ENCODE data around the gene EVL.
"Not testable (repeated sequence)": the region's sequence is repeated elsewhere in the genome, so short reads cannot be mapped to it uniquely, and the experiment has no call there.

The EVL gene, protein sequence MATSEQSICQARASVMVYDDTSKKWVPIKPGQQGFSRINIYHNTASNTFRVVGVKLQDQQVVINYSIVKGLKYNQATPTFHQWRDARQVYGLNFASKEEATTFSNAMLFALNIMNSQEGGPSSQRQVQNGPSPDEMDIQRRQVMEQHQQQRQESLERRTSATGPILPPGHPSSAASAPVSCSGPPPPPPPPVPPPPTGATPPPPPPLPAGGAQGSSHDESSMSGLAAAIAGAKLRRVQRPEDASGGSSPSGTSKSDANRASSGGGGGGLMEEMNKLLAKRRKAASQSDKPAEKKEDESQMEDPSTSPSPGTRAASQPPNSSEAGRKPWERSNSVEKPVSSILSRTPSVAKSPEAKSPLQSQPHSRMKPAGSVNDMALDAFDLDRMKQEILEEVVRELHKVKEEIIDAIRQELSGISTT

GRCh38 chr14:100065111-100065871, at the start of gene EVL:
TSS of gene EVL (plus strand) at chr14:100065422. CDS start at chr14:100065501, 79 bp downstream.
- peak; percentile 71 for DNase-seq (ENCODE audit: low spot score)

GRCh38 chr14:100017553-100017952, 47.7 kb upstream of the EVL start:
- DNase-seq (ENCODE audit: low spot score): no peak

DNA sequence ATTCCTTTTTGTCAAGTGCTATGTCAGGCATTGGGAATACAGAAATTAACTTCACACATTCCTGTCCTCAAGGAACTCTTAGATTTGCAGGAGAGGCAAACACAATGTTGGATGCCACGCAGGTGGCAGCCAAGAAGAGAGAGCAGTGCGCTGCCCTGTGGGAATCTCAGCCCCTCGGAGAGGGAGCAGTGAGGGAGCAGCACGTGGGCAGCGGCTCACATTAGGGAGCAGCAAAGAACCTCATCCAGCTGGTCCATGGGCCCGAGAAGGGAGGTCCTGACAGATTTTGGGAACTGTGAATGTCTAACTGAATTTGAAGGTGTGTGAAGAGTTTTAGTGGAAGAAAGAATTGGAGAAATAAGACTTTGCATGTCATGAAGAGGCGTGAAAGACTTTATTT, 47.2 kb upstream of the EVL start:
- DNase-seq (ENCODE audit: low spot score): no peak

DNA sequence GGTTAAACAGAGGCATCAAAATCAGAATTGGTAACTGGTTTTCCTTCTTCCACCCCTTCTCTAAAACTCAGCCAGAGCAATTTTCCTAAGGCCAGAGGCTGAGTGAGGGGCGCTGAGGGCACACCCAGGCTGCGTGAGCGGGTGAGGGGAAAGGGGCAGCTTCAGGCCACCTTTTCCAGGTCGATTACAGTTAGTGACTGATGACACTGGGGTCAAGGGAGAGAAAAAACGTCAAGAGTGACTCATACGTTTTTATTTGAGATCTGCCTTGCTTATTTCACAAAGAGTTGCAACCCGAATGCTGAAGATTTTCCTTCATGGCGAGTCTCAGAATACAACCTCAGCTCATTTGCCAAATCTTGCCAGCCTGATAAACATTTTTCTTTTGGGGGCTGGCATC, 46.7 kb upstream of the EVL start:
- DNase-seq (ENCODE audit: low spot score): no peak

DNA sequence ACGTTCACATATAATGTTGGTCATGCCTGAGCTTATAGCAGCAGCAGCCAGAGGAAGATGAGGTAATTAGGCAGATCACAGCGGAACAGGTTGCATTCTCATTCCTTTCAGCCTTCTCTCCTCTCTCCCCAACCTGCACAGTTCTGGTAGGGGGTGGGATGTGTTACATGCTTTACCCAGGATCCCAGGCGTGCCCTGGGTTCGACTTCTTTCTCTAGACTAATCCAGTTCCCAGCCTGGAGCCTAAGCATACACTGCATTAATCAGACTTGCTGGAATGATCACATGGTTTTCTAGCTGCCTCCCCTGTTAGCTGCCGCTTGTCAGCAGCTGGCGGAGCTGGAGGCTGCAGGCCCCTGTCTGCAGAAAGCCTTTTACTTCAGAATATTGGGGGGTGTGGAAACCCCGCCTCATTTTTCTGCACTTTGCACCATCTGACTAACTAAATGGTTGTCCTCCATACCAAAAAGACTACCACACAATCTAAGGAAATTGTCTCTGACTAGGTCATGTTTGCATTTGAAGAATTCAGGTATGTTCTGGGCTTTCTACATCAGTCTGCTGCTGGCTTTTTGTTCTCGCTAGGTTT, 46.0 kb upstream of the EVL start:
- DNase-seq (ENCODE audit: low spot score): no peak

DNA sequence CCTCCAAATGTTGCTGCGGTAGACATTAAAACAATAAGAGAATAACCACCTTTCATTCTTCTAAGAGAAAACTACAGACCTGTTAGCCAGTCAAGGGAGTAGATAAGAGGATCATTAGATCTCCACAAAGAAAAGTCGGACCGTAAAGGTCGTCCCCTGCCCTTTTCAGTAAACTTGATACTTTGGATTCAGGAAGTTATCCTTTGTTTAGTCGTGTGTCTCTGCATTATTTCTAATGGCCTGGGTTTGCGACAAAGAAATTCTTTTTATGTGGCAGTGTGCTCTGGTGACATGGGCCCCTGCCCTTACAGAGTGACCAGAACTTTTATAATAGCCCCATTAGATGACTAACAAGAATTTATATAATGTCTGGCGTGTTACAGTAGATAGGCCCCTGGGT, 44.6 kb upstream of the EVL start:
- no peak for DNase-seq (ENCODE audit: low spot score)

DNA sequence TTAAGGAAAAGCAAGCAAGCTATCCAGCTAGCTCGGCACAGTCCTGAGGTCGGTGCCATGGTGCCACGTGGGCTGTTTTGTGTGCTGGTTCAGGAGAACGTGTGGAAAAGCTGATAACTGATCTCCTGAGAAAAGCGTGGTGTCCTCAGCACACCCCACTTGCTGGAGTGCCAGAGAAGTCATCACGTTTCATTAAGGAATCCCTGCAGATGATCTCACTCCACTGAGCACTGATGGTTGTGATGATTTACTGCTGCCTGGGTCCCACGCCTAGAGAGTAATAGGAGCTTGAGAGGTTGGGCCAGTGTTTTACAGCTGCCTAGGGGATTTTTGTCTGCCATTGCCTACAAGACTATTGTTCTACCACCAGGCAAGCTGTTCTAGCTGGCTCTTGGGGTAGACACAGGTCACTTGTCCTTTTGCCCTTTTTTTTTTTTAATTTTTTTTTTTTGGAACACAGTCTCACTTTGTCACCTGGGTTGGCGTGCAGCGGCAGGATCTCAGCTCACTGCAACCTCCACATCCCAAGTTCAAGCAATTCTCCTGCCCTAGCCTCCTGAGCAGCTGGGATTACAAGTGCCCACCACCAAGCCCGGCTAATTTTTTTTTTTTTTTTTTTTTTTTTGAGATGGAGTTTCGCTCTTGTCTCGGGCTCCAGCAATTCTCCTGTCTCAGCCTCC, 42.3 kb upstream of the EVL start:
- no peak for DNase-seq (ENCODE audit: low spot score)

DNA sequence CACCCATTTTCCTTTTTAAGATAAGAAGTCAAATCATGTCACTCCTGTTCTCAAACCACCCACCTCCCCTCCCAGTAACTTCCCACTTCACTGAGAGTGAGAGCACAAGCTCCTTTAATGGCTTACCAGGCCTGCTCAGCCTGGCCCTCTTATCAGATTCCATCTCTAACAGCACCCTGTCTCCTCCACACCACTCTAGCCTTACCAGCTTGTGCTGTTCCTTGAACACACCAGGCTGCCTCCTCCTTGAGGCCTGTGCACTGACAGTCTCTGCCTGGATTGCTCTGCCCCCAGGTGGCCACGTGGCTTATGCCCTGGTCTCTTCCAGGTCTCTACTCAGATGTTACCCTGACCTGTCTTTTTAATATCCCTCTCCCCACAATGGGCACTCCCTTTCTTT, 40.1 kb upstream of the EVL start:
- peak; percentile 41 for DNase-seq (ENCODE audit: low spot score)

DNA sequence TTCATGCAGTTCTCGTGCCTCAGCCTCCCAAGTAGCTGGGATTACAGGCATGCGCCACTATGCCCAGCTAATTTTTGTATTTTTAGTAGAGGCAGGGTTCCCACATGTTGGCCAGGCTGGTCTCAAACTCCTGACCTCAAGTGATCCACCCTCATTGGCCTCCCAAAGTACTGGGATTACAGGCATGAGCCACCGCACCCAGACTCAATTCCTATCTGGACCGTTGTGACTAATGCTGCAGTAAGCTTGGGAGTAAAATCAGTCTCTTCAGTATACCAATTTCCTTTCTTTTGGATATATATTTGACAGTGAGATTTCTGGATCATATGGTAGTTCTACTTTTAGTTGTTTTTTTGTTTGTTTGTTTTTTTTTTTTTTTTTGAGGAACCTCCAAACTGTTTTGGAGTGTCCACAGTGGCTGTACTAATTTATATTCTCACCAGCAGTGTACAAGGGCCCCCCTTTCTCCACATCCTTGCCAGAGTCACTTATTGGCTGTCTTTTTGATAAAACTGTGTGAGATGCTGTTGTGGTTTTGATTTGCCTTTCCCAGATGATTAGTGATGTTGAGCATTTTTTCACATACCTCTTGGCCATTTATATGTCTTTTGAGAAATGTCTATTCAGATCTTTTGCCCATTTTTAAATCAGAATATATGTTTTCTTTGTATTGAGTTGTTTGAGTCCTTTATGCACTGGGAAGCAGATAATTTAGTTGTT, 37.3 kb upstream of the EVL start:
- DNase-seq (ENCODE audit: low spot score): no peak

DNA sequence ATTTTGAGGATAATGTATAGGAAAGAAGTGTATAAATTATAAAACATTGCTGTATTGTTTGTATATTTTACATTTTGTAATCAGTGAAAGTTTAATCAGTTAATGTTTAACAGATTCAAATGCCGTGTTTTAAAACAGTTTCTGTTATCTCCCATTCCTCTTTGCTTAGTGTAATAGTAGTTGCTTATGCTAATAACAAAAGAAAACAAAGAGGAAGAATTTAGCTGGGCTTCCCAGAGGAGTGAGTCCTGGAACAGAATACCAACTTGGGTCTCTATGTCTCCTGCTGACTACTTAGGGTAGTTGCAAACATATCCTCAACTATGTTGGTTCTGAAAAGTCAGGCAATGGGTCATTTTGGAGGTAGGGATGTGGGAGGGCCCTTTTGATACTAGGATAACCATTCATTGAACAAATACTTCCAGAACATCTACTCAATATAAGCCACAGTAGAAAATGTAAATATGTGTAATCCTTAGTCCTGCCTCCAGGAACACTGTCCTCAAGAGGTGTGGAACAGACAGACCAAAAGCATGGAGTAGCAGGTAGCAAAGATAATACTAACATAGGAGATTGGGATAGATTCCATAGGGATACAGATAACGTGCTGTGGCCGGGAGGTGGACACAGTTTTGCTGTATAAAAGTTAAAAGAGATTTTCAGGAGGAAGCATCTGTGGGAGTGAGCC, 36.1 kb upstream of the EVL start:
- DNase-seq (ENCODE audit: low spot score): no peak

GRCh38 chr14:100030006-100030405, 35.2 kb upstream of the EVL start:
- not testable (repeated sequence) for DNase-seq (ENCODE audit: low spot score)

DNA sequence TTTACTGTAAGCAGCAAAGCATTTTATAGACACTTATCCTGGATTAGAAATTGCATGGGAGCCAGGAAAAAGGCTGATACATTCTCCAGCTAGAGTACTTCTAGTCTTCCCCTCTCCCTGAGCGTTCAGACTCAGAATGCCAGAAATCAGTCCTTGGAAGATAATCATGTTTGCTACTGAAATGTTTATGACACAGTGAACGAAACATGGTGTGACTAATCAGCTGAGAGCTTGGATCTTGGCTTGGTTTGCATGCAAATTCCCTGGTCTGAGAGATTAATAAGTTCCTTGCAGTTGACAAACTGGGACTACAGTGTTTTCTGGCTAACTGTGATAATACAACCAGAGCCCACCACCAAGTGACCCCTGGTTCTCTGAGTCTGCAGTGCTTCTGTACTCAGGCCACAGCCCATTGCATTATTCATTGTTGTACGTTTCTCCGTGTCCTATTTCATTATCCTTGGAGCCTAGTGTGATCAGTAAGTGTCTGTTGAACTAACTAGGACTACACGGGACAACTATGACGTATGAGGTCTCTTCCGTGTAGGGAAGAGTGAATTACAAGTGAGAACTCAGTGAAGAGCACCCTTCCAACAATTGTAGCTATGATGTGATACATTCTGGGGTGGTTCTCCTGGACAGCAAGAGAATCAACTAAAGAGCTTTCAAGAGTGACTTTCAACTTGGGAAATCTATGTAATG, 34.6 kb upstream of the EVL start:
- DNase-seq (ENCODE audit: low spot score): no peak

GRCh38 chr14:100031506-100032281, 33.5 kb upstream of the EVL start:
- no peak for DNase-seq (ENCODE audit: low spot score)

- DNase-seq (ENCODE audit: low spot score): no peak
Observed at GRCh38 chr14:100032738-100033137, 32.5 kb upstream of the EVL start.

DNA sequence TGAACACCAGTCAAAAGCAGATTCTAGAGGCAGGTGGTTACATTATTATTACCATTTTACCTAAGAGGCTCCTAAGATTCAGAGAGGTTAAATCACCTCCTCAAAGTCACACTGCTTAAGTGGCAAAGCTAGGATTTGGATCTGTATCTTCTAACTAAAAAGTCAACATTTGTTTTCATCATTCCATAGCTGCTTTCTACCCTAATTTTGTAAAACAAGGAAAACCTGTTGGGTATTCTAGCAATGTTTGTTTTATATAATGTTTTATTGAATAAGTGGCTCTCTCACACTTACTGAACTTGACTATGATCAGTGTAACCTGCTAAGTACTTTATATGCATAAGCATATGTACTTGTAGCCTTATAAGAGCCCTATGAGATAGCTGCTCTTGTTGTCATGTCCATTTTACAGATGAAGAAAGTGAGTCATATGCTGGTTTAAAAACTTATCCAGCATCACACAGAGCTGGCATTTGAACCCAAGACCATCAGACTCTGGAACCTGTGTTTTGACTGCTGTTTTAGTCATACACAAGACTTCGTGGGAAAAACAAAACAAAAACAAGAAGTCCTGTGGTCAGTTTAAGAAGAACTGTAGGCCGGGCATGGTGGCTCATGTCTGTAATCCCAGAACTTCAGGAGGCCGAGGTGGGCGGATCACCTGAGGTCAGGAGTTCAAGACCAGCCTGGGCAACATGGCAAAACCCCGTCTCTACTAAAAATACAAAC, 31.7 kb upstream of the EVL start:
- DNase-seq (ENCODE audit: low spot score): no peak

GRCh38 chr14:100034468-100034867, 30.8 kb upstream of the EVL start:
- no peak for DNase-seq (ENCODE audit: low spot score)

- DNase-seq (ENCODE audit: low spot score): no peak
Observed at GRCh38 chr14:100034961-100035500, 30.2 kb upstream of the EVL start.

DNA sequence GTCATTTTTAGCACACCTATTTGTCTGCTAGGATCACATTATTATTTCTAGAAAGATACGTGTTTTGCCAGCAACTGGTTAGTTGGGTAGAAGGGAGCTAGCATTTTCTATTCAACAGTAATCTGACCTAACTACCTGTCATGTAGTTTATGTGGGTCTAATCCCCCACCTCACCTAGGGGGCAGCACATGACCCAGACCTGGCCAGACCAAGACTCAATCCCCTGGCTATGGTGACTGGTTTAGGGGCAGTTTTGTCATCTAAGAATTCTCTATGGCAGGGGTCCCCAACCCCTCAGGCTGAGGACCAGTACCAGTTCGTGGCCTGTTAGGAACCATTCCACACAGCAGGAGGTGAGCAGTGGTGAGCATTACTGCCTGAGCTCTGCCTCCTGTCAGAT, 29.5 kb upstream of the EVL start:
- DNase-seq (ENCODE audit: low spot score): no peak

GRCh38 chr14:100037353-100037752, 27.9 kb upstream of the EVL start:
- no peak for DNase-seq (ENCODE audit: low spot score)
